ENCODE data around the gene GBA2. TPM values are rescaled to one million over a fixed set of nuclear protein-coding genes. Genes with fewer than 3 reads are reported as not detected.
A peak's percentile ranks its signal among the peaks of the same experiment; 100 is the strongest.

GBA2 gene
- total and polyA plus RNA-seq, 7 donors: 36.1 to 107 (median 47.4) TPM

GRCh38 chr9:35729101-35729500, 19.9 kb downstream of the GBA2 start:
- H3K27ac ChIP-seq: peak overlapping the region; percentile 98
- H3K27me3 ChIP-seq (ENCODE audit: insufficient read depth in 3 of 3, low read length in 2 of 3): no peaks in the 10 kb centered on the region
- H3K36me3 ChIP-seq (ENCODE audit: insufficient read depth in 1 of 2, low read depth in 1 of 2): peaks cover 9 to 34% of the 10 kb centered on the region in 2 donors
- no peak for ATAC-seq
- no peak for DNase-seq
- H3K4me1 ChIP-seq: peaks cover 56% of the 10 kb centered on the region
- H3K9me3 ChIP-seq: no peaks in the 10 kb centered on the region
- intact Hi-C loops (cut with DNase I): loop anchor here (2.0 kb wide), 1 partner anchor 38 kb away; no protein-coding TSS in a partner anchor
- no peak for TF ChIP-seq CTCF (IDR thresholded peaks at IDR 0.05)
- WGBS, 3 donors: 51 to 65% (median 52%) methylated on average over 3 of the region's 3 CpGs
- peak overlapping the region; percentile 82 for H3K4me3 ChIP-seq

- Histone ChIP-seq H3K36me3 (ENCODE audit: insufficient read depth in 1 of 2, low read depth in 1 of 2) (peaks cover 17 to 36% of the 10 kb centered on the region in 2 donors), H3K4me1 (peaks cover 49% of the 10 kb centered on the region), H3K27me3 (ENCODE audit: insufficient read depth in 3 of 3, low read length in 2 of 3) (no peaks in the 10 kb centered on the region), H3K4me3 (peak overlapping the region; percentile 82), H3K9me3 (no peaks in the 10 kb centered on the region), H3K27ac (peak overlapping the region; percentile 98)
- DNase-seq (peak; percentile 83 to 89), ATAC-seq (peak; percentile 53 to 65 (median 60))
- intact Hi-C loops (cut with DNase I): loop anchor here (2.0 kb wide), 1 partner anchor 38 kb away; no protein-coding TSS in a partner anchor
- TF ChIP-seq CTCF (IDR thresholded peaks at IDR 0.05): no peak
- WGBS, 3 donors: 4 to 9% (median 5%) methylated on average over 10 of the region's 10 CpGs
Measured at GRCh38 chr9:35728041-35728971, 20.7 kb downstream of the GBA2 start.

GRCh38 chr9:35727676-35728040, 21.4 kb downstream of the GBA2 start:
- no peak for DNase-seq
- no peak for TF ChIP-seq CTCF (IDR thresholded peaks at IDR 0.05)

GRCh38 chr9:35726931-35727330, 22.1 kb downstream of the GBA2 start:
- Histone ChIP-seq H3K4me1 (peaks cover 45% of the 10 kb centered on the region), H3K36me3 (ENCODE audit: insufficient read depth in 1 of 2, low read depth in 1 of 2) (peaks cover 24 to 46% of the 10 kb centered on the region in 2 donors), H3K9me3 (no peaks in the 10 kb centered on the region), H3K4me3 (peak overlapping the region; percentile 82), H3K27me3 (ENCODE audit: insufficient read depth in 3 of 3, low read length in 2 of 3) (no peaks in the 10 kb centered on the region), H3K27ac (peak overlapping the region; percentile 98)
- ATAC-seq (no peak), DNase-seq (no peak)
- intact Hi-C loops (cut with DNase I): no loop called here
- WGBS, 3 donors: 53 to 66% (median 58%) methylated on average over 3 of the region's 3 CpGs
- TF ChIP-seq CTCF (IDR thresholded peaks at IDR 0.05): no peak

More at GRCh38 chr9:35727676-35728040, 21.4 kb downstream of the GBA2 start:
- H3K4me1 ChIP-seq: peaks cover 45% of the 10 kb centered on the region
- intact Hi-C loops (cut with DNase I): loop anchor here (2.0 kb wide), 1 partner anchor 37 kb away; no protein-coding TSS in a partner anchor
- peaks cover 20 to 39% of the 10 kb centered on the region in 2 donors for H3K36me3 ChIP-seq (ENCODE audit: insufficient read depth in 1 of 2, low read depth in 1 of 2)
- H3K4me3 ChIP-seq: peak overlapping the region; percentile 82
- H3K27ac ChIP-seq: peak overlapping the region; percentile 98
- WGBS, 3 donors: 60 to 70% (median 67%) methylated on average over 5 of the region's 5 CpGs
- no peak for ATAC-seq
- H3K9me3 ChIP-seq: no peaks in the 10 kb centered on the region
- no peaks in the 10 kb centered on the region for H3K27me3 ChIP-seq (ENCODE audit: insufficient read depth in 3 of 3, low read length in 2 of 3)
